PC-3 (cell line): Measurements from ENCODE around the gene CFLAR. TPM values are rescaled to one million over a fixed set of nuclear protein-coding genes. Genes with fewer than 3 reads are reported as not detected.

Experiments
- ATAC-seq: fragments of 200-7000 bp; cut with Tn5 transposase; 2 replicates; pipeline ENCODE4 v1.9.1; 2020; ENCODE audit warnings: mild to moderate bottlenecking, moderate library complexity
- BruUV-seq: library from RNA; stranded (reverse); fragments of 400-500 nt; replicated peaks from 2 replicates; lab custom pipeline; 2021; lab: Mats Ljungman, UMichigan
- CTCF ChIA-PET: fragments of 300-600 bp; sonication (Branson Sonifier 250); formaldehyde crosslinking; loops from one replicate; lab custom pipeline; 2022; ENCODE audit warnings: antibody characterized with exemption; lab: Charles Lee
- POLR2A ChIA-PET: fragments of 300-600 bp; sonication (Branson Sonifier 250); formaldehyde crosslinking; loops from one replicate; lab custom pipeline; 2022; ENCODE audit warnings: antibody characterized with exemption; ENCODE audit not compliant: unreplicated experiment; lab: Charles Lee
- DNase-seq: peaks from one replicate; pipeline ENCODE4 v3.0.0-alpha.2; 2015
- H2AFZ ChIP-seq: fragments of 300-600 bp; sonication (generic); 2 replicates; pipeline ENCODE4 v1.6.0; 2016; ENCODE audit warnings: antibody characterized with exemption, low read length
- H3F3A ChIP-seq: fragments of 300-600 bp; sonication (generic); one replicate; pipeline ENCODE4 v1.6.0; 2017; ENCODE audit warnings: antibody characterized with exemption, low read length, control low read depth, mild to moderate bottlenecking; ENCODE audit not compliant: unreplicated experiment
- H3K27ac ChIP-seq: fragments of 300-600 bp; sonication (generic); 2 replicates; pipeline ENCODE4 v1.5.1; 2016; ENCODE audit warnings: mild to moderate bottlenecking, low read length
- H3K27me3 ChIP-seq: fragments of 300-600 bp; sonication (generic); 2 replicates; pipeline ENCODE4 v1.6.1; 2016; ENCODE audit warnings: low read length, mixed read lengths
- H3K36me3 ChIP-seq: fragments of 300-600 bp; sonication (generic); 2 replicates; pipeline ENCODE4 v1.6.1; 2016; ENCODE audit warnings: low read depth, mixed run types, low read length, mixed read lengths
- H3K4me1 ChIP-seq: fragments of 300-600 bp; sonication (generic); 2 replicates; pipeline ENCODE4 v1.5.1; 2016; ENCODE audit warnings: low read length; ENCODE audit not compliant: insufficient read depth
- H3K4me2 ChIP-seq: fragments of 300-600 bp; sonication (generic); 2 replicates; pipeline ENCODE4 v1.6.0; 2016; ENCODE audit warnings: low read length
- H3K4me3 ChIP-seq: fragments of 300-600 bp; sonication (generic); 2 replicates; pipeline ENCODE4 v1.5.1; 2016; ENCODE audit warnings: mild to moderate bottlenecking, low read length, mixed read lengths
- H3K79me2 ChIP-seq: fragments of 300-600 bp; sonication (generic); 2 replicates; pipeline ENCODE4 v1.6.1; 2017; ENCODE audit warnings: low read length, mixed read lengths
- H3K9ac ChIP-seq: fragments of 300-600 bp; sonication (generic); 2 replicates; pipeline ENCODE4 v1.6.0; 2016; ENCODE audit warnings: mild to moderate bottlenecking, low read length
- H3K9me2 ChIP-seq: fragments of 300-600 bp; sonication (generic); replicated peaks from 2 replicates; pipeline ENCODE4 v1.6.1; 2016; ENCODE audit warnings: mixed run types, low read length, mixed read lengths
- H3K9me3 ChIP-seq: fragments of 300-600 bp; sonication (generic); 2 replicates; pipeline ENCODE4 v1.6.1; 2016; ENCODE audit warnings: low read length, mixed read lengths
- H4K20me1 ChIP-seq: fragments of 300-600 bp; sonication (generic); 2 replicates; pipeline ENCODE4 v1.6.1; 2016; ENCODE audit warnings: low read length, mixed read lengths
- CTCF ChIP-seq: fragments of 300-600 bp; sonication (generic); conservative IDR thresholded peaks from 2 replicates; pipeline ENCODE4 v1.5.1; 2017; ENCODE audit warnings: antibody characterized with exemption, low read depth, mild to moderate bottlenecking, low read length
- EZH2 ChIP-seq: fragments of 300-600 bp; sonication (generic); IDR thresholded peaks from one replicate; pipeline ENCODE4 v1.6.1; 2017; ENCODE audit warnings: antibody characterized with exemption, mild to moderate bottlenecking, low read length; ENCODE audit not compliant: unreplicated experiment
- EZH2phosphoT487 ChIP-seq: fragments of 300-600 bp; sonication (generic); IDR thresholded peaks from 2 replicates; pipeline ENCODE4 v1.6.1; 2018; ENCODE audit warnings: mild to moderate bottlenecking, antibody characterized with exemption, low read length, borderline replicate concordance
- intact Hi-C: fragments of 100-400 bp; cut with micrococcal nuclease; formaldehyde crosslinking; loops from 2 replicates; pipeline ENCODE4 v1.9.0; 2023
- total RNA-seq: library from RNA; depleted of rRNA; stranded (reverse); fragments of >200 nt; gene quantifications from 2 replicates; pipeline ENCODE4 v1.2.3, GENCODE V29; 2014

Gene CFLAR
- total RNA-seq, 1 experiment from 2014 or later, result 33.5 TPM

DNA sequence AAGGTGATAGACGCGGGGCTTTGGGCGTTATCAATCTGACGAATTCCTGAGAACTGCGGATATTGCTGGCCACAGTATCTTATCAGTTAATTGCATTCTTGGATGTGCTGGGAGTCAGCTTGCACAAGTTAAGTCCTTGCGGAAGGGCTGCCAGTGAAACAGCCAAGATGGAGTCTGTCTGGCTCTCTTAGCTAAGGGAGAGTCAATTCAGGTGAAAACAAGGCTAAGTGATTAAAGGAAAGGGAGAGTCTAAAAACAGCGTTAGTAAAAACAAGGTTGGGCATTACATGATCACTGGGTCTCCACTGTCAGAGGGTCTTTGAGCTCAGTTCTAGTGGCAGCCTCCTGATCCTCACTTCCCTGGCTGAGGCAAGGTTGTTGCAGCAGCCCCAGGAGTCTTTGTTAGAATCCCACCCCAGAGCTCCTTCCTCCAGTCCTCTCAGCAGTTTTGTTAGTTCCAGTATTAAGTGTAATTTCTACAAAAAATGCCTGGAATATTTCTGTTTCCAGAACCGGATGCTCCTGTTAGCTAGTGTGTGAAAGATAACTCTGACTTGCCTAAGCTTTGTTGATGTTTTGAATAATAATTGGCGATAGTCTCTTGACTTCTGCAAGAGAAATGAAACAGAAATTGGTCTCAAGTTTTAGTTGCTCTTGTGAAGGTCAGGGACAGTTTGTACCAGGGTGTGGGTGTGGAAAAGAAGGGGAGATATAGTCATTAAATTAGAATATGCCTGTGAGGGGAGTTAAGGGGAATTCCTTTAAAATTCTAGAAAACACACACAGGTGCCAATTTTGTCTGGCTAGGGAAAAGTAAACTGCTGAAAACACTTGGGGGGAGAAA is 10.6 kb downstream of the CFLAR start:
- no peak overlapping the region for H3K27ac ChIP-seq
- POLR2A ChIA-PET, result no interaction called here
- no peak overlapping the region for H3K9ac ChIP-seq
- DNase-seq, result no peak
- TF ChIP-seq EZH2phosphoT487 (no peak), CTCF (no peak), EZH2 (no peak)
- H3K4me3 ChIP-seq, result no peak overlapping the region
- H3K4me1 ChIP-seq, result peaks cover 27% of the 10 kb centered on the region
- H3K9me3 ChIP-seq, result no peaks in the 10 kb centered on the region
- CTCF ChIA-PET, result no interaction called here
- intact Hi-C loops, result no loop called here
- peaks cover 90% of the 10 kb centered on the region for H3K79me2 ChIP-seq
- H2AFZ ChIP-seq, result no peak overlapping the region
- no peaks in the 10 kb centered on the region for H3K9me2 ChIP-seq
- H3F3A ChIP-seq, result no peaks in the 10 kb centered on the region
- H4K20me1 ChIP-seq, result no peaks in the 10 kb centered on the region
- no peaks in the 10 kb centered on the region for H3K27me3 ChIP-seq
- BruUV-seq, result no TSS peak
- no peak overlapping the region for H3K4me2 ChIP-seq
- ATAC-seq, result no peak
- no peaks in the 10 kb centered on the region for H3K36me3 ChIP-seq

DNA sequence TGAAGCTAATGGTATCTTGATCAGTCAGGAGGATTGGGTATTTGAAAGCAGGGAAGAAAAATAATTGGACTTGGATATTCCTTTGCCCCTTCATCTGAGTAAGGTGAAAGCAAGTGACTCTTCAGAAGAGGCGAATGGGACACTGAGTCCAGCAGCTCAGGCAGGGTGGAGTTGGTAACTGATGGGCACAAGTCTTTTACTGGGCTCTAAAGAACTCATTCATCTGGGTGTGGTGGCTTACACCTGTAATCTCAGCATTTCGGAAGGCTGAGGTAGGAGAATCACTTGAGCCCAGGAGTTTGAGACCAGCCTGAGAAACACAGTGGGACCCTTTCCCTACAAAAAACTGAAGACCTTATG is 11.2 kb downstream of the CFLAR start:
- H3K4me3 ChIP-seq, result no peak overlapping the region
- no peaks in the 10 kb centered on the region for H3F3A ChIP-seq
- no peak overlapping the region for H3K27ac ChIP-seq
- no peaks in the 10 kb centered on the region for H3K27me3 ChIP-seq
- POLR2A ChIA-PET, result no interaction called here
- DNase-seq (no peak), ATAC-seq (no peak)
- H3K9me3 ChIP-seq, result no peaks in the 10 kb centered on the region
- H3K9me2 ChIP-seq, result no peaks in the 10 kb centered on the region
- H4K20me1 ChIP-seq, result no peaks in the 10 kb centered on the region
- no TSS peak for BruUV-seq
- TF ChIP-seq CTCF, result no peak
- no peak for TF ChIP-seq EZH2
- TF ChIP-seq EZH2phosphoT487, result no peak
- H3K4me1 ChIP-seq, result peaks cover 27% of the 10 kb centered on the region
- no peaks in the 10 kb centered on the region for H3K36me3 ChIP-seq
- intact Hi-C loops, result no loop called here
- no peak overlapping the region for H3K9ac ChIP-seq
- H3K79me2 ChIP-seq, result peaks cover 89% of the 10 kb centered on the region
- H2AFZ ChIP-seq, result no peak overlapping the region
- CTCF ChIA-PET, result no interaction called here
- no peak overlapping the region for H3K4me2 ChIP-seq

GRCh38 chr2:201127570-201127969 is 11.6 kb downstream of the CFLAR start:
- no TSS peak for BruUV-seq
- no peaks in the 10 kb centered on the region for H3K36me3 ChIP-seq
- H3K4me3 ChIP-seq, result no peak overlapping the region
- no peak overlapping the region for H3K27ac ChIP-seq
- no peaks in the 10 kb centered on the region for H4K20me1 ChIP-seq
- DNase-seq (no peak), ATAC-seq (no peak)
- no peak overlapping the region for H2AFZ ChIP-seq
- no peak overlapping the region for H3K4me2 ChIP-seq
- intact Hi-C loops, result no loop called here
- peaks cover 27% of the 10 kb centered on the region for H3K4me1 ChIP-seq
- H3F3A ChIP-seq, result no peaks in the 10 kb centered on the region
- no peaks in the 10 kb centered on the region for H3K27me3 ChIP-seq
- H3K79me2 ChIP-seq, result peaks cover 87% of the 10 kb centered on the region
- H3K9me3 ChIP-seq, result no peaks in the 10 kb centered on the region
- no peak for TF ChIP-seq CTCF
- no peaks in the 10 kb centered on the region for H3K9me2 ChIP-seq
- POLR2A ChIA-PET, result no interaction called here
- H3K9ac ChIP-seq, result no peak overlapping the region
- CTCF ChIA-PET, result no interaction called here
